NOMO-1 (cell line): ENCODE data around the gene GPR176.

Experiments
- DNase-seq, 2 experiments: peaks; one replicate each; lab custom pipeline; 2025; ENCODE audit not compliant: unreplicated experiment in 2 of 2; lab: John Stamatoyannopoulos, UW

Gene GPR176

GRCh38 chr15:39752246-39752645, 167.8 kb downstream of the GPR176 start:
- DNase-seq = no peak
